WTC11 (cell line): Measurements from ENCODE around the gene TMEM218.

Source experiments
- ARID4B ChIP-seq: sonication (generic); formaldehyde crosslinking; IDR thresholded peaks from 2 replicates; pipeline ENCODE4 v1.8.0; 2023; ENCODE audit warnings: missing genetic modification reagents, mild to moderate bottlenecking, borderline replicate concordance
- CREB1 ChIP-seq: sonication (generic); formaldehyde crosslinking; IDR thresholded peaks from 2 replicates; pipeline ENCODE4 v1.8.0; 2023; ENCODE audit warnings: mild to moderate bottlenecking, missing genetic modification reagents
- CREM ChIP-seq: sonication (generic); formaldehyde crosslinking; IDR thresholded peaks from 2 replicates; pipeline ENCODE4 v1.8.1; 2022; ENCODE audit warnings: mild to moderate bottlenecking, missing genetic modification reagents, moderate library complexity
- CTCF ChIP-seq: fragments of 200-600 bp; IDR thresholded peaks from 2 replicates; pipeline ENCODE4 v1.8.0; 2022; ENCODE audit warnings: antibody characterized with exemption
- ZNF121 ChIP-seq: sonication (generic); formaldehyde crosslinking; IDR thresholded peaks from 2 replicates; pipeline ENCODE4 v1.8.0; 2023; ENCODE audit warnings: missing genetic modification reagents

DNA sequence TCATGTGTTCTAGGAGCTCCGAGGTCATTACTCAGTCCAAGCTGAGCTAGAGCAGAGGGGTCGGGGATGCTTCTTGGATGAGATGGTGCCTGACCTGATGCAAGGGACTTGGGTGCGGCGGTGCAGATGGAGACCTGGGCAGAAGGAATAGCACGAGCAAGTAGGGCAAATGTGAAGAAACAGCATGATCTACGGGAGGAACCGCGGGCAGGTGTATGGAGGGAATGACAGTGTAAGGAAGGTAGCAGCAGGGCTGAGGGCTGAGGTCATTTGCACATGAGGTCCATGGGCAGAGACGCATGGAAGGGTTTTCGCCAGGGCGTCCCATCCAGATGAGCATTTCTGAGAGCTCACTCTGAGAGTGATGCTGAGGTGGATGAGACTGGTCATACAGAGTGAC lies 33.4 kb downstream of the TMEM218 start:
- TF ChIP-seq CTCF (no peak), CREB1 (CRISPR knock-in tag) (no peak), ARID4B (no peak), ZNF121 (CRISPR knock-in tag) (no peak), CREM (CRISPR knock-in tag) (no peak)
